Keratinocyte (primary cell): Measurements from ENCODE around the gene TPD52L1. TPM values are rescaled to one million over a fixed set of nuclear protein-coding genes. Genes with fewer than 3 reads are reported as not detected.
A peak's percentile ranks its signal among the peaks of the same experiment; 100 is the strongest.

Source experiments
- DNase-seq: peaks from one replicate; pipeline ENCODE4 v3.0.0-alpha.2; 2011; ENCODE audit warnings: low read depth, missing footprints, low spot score
- FAIRE-seq: peaks from 2 replicates; lab custom pipeline; 2011; peaks lifted over from hg19 to GRCh38; lab: Jason Lieb, UNC
- H2AFZ ChIP-seq: 2 replicates; pipeline ENCODE4 v1.6.0; 2012; ENCODE audit warnings: low read length, control low read depth, inconsistent platforms; ENCODE audit not compliant: control insufficient read depth
- H3K27ac ChIP-seq: 2 replicates; pipeline ENCODE4 v1.5.1; 2011; ENCODE audit warnings: low read length; ENCODE audit not compliant: control insufficient read depth, insufficient read depth
- H3K27me3 ChIP-seq: 3 replicates; pipeline ENCODE4 v1.6.0; 2011; ENCODE audit warnings: low read length; ENCODE audit not compliant: control insufficient read depth, insufficient read depth; ENCODE audit errors: extremely low read depth
- H3K36me3 ChIP-seq, 2 experiments: 2 replicates in 1 of 2; 3 replicates in 1 of 2; pipeline ENCODE4 v1.5.1; 2011; ENCODE audit warnings: low read length in 2 of 2, mild to moderate bottlenecking in 1 of 2; ENCODE audit not compliant: control insufficient read depth in 2 of 2, insufficient read depth in 2 of 2; ENCODE audit errors: extremely low read depth in 1 of 2
- H3K4me1 ChIP-seq: 3 replicates; pipeline ENCODE4 v1.5.1; 2011; ENCODE audit warnings: low read length; ENCODE audit not compliant: control insufficient read depth, insufficient read depth; ENCODE audit errors: extremely low read depth
- H3K4me2 ChIP-seq: 3 replicates; pipeline ENCODE4 v1.6.0; 2011; ENCODE audit warnings: low read depth, low read length; ENCODE audit not compliant: control insufficient read depth, insufficient read depth; ENCODE audit errors: extremely low read depth
- H3K4me3 ChIP-seq, 3 experiments: fragments of 200-600 bp in 1 of 3; sonication (generic) in 1 of 3; 2 replicates in 2 of 3; 3 replicates in 1 of 3; pipeline ENCODE4 v1.5.1; 2011 to 2016; ENCODE audit warnings: low read length in 3 of 3, mild to moderate bottlenecking in 3 of 3, control low read depth in 2 of 3, inconsistent platforms in 1 of 3, low read depth in 1 of 3, mixed read lengths in 1 of 3, mixed run types in 1 of 3, moderate library complexity in 1 of 3; ENCODE audit not compliant: control insufficient read depth in 2 of 3, insufficient read depth in 2 of 3; ENCODE audit errors: extremely low read depth in 1 of 3
- H3K79me2 ChIP-seq: 2 replicates; pipeline ENCODE4 v1.6.0; 2012; ENCODE audit warnings: low read length; ENCODE audit not compliant: control insufficient read depth, insufficient read depth
- H3K9ac ChIP-seq: 3 replicates; pipeline ENCODE4 v1.6.0; 2011; ENCODE audit warnings: low read length; ENCODE audit not compliant: control insufficient read depth, insufficient read depth; ENCODE audit errors: extremely low read depth
- H3K9me1 ChIP-seq: 3 replicates; pipeline ENCODE4 v1.6.0; 2011; ENCODE audit warnings: low read length; ENCODE audit not compliant: control insufficient read depth, insufficient read depth; ENCODE audit errors: extremely low read depth
- H3K9me3 ChIP-seq: 2 replicates; pipeline ENCODE4 v1.5.1; 2012; ENCODE audit warnings: low read depth, low read length; ENCODE audit not compliant: control insufficient read depth
- H4K20me1 ChIP-seq: 3 replicates; pipeline ENCODE4 v1.6.0; 2011; ENCODE audit warnings: low read length; ENCODE audit not compliant: control insufficient read depth, insufficient read depth; ENCODE audit errors: extremely low read depth
- EZH2 ChIP-seq: IDR thresholded peaks from one replicate; pipeline ENCODE4 v1.6.1; 2012; ENCODE audit warnings: inconsistent platforms, mild to moderate bottlenecking, low read length, moderate library complexity
- dilution Hi-C: fragments of 300-500 bp; cut with MboI; formaldehyde crosslinking; loops from one replicate; pipeline ENCODE4 v1.7.0; 2020; ENCODE audit warnings: low sequenced_read_pairs; ENCODE audit not compliant: extremely low pct_ligation_motif_present
- polyA plus RNA-seq, 5 experiments: library from polyadenylated mRNA; depleted of rRNA in 3 of 5; stranded (reverse) in 3 of 5; stranded (forward) in 1 of 5; unstranded in 1 of 5; fragments of >200 nt; gene quantifications; 1 replicate in 1 of 5; 2 replicates in 3 of 5; 3 replicates in 1 of 5; pipeline versions ENCODE4 v1.2.1 to v1.2.3, GENCODE V29; 2011 to 2012; ENCODE audit warnings: missing spikeins in 2 of 5, low read depth in 1 of 5, low replicate concordance in 1 of 5
- TF ChIP-seq, protein P1 (sequence below), 3 experiments: IDR thresholded peaks in 1 of 3; conservative IDR thresholded peaks in 1 of 3; optimal IDR thresholded peaks in 1 of 3; 2 replicates in 2 of 3; 3 replicates in 1 of 3; pipeline versions ENCODE3 to v1.5.1; 2011; ENCODE audit warnings: low read length in 3 of 3, mild to moderate bottlenecking in 3 of 3, moderate library complexity in 2 of 3, control low read depth in 1 of 3, inconsistent platforms in 1 of 3; ENCODE audit not compliant: insufficient read depth in 2 of 3; ENCODE audit errors: extremely low read depth in 1 of 3

TPD52L1 gene
- polyA plus RNA-seq, 1 donor (not counting 4 experiments of a cell fraction or from before 2014, with no cell fraction given) = 135 TPM

DNA sequence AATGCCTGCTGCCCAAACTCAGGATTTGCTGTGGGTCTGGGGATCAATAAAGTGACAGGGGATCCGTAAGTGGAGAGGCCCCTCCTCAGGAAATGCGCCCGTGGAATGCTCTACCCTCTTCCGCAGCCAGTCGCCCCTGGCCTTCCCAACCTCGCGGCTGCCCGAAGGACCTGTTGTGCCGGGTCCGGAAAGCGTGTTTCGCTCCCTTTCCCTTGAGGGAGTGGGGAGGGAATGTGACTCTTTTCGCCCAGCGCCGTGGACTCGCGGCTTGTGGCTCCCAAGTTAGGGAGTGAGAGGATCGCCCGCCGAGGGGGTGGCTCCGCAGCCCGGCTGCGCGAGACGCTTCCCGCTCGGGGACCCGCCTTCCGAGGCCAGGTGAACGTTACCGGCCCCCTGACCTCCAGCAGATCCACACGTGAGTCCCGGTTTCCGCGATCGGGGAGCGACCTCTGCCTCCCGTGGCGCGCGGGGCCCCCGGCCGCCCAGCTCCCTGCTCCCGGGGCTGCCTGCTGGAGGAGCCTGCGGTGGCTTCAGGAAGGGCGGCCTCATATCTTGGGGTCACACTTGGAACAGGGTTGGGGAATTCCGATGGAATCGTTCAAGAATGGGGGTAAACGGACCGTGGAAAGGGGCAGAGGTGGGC lies 666 bp downstream of the TPD52L1 start:
- H3K9me3 ChIP-seq = no peaks in the 10 kb centered on the region
- peak overlapping the region; percentile 92 for H3K4me2 ChIP-seq
- peak overlapping the region; percentile 97 for H2AFZ ChIP-seq
- no peaks in the 10 kb centered on the region for H4K20me1 ChIP-seq
- peak overlapping the region; percentile 88 for H3K9ac ChIP-seq
- FAIRE-seq = no peak
- TF ChIP-seq, protein P1, sequence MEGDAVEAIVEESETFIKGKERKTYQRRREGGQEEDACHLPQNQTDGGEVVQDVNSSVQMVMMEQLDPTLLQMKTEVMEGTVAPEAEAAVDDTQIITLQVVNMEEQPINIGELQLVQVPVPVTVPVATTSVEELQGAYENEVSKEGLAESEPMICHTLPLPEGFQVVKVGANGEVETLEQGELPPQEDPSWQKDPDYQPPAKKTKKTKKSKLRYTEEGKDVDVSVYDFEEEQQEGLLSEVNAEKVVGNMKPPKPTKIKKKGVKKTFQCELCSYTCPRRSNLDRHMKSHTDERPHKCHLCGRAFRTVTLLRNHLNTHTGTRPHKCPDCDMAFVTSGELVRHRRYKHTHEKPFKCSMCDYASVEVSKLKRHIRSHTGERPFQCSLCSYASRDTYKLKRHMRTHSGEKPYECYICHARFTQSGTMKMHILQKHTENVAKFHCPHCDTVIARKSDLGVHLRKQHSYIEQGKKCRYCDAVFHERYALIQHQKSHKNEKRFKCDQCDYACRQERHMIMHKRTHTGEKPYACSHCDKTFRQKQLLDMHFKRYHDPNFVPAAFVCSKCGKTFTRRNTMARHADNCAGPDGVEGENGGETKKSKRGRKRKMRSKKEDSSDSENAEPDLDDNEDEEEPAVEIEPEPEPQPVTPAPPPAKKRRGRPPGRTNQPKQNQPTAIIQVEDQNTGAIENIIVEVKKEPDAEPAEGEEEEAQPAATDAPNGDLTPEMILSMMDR (optimal IDR thresholded peaks at IDR 0.05 in 1 of 3, IDR thresholded peaks at IDR 0.05 in 1 of 3, conservative IDR thresholded peaks at IDR 0.05 in 1 of 3; ENCODE audit: extremely low read depth in 1 of 3, insufficient read depth in 2 of 3, low read length in 3 of 3) = no peak
- no peak for TF ChIP-seq EZH2
- no peaks in the 10 kb centered on the region for H3K9me1 ChIP-seq
- DNase-seq = no peak
- dilution Hi-C loops = no loop called here
- peak overlapping the region; percentile 61 for H3K27ac ChIP-seq
- no peaks in the 10 kb centered on the region for H3K36me3 ChIP-seq
- H3K79me2 ChIP-seq = no peaks in the 10 kb centered on the region
- H3K4me1 ChIP-seq = peaks cover 21% of the 10 kb centered on the region
- no peaks in the 10 kb centered on the region for H3K27me3 ChIP-seq
- H3K4me3 ChIP-seq = peak overlapping the region; percentile 67 to 94 (median 85)

DNA sequence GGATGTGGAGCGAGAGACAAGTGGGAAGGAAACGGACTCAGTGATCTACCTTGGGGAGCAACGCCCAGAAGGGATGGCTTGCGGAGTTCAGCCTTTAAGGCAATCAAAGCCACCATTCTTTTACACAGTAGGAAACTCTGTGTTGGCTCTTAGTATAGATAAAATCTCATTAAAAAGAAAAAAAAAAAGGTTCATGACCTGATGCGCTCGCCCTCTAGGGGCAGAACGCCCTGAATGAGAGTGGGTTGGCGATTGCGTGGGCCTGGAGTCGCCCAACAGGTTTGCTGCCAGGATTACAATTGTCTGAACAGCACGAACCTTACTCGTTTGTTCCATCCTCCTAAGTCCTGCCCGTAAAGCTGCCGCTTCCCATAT lies 1.2 kb downstream of the TPD52L1 start:
- H3K27me3 ChIP-seq = no peaks in the 10 kb centered on the region
- H4K20me1 ChIP-seq = no peaks in the 10 kb centered on the region
- DNase-seq (no peak), FAIRE-seq (peak; percentile 43)
- peaks cover 16% of the 10 kb centered on the region for H3K4me1 ChIP-seq
- H3K79me2 ChIP-seq = no peaks in the 10 kb centered on the region
- peak overlapping the region; percentile 61 for H3K27ac ChIP-seq
- dilution Hi-C loops = no loop called here
- H3K36me3 ChIP-seq = no peaks in the 10 kb centered on the region
- no peaks in the 10 kb centered on the region for H3K9me3 ChIP-seq
- H3K4me2 ChIP-seq = peak overlapping the region; percentile 92
- H3K9ac ChIP-seq = peak overlapping the region; percentile 88
- H3K9me1 ChIP-seq = no peaks in the 10 kb centered on the region
- no peak for TF ChIP-seq EZH2
- TF ChIP-seq, protein P1 (optimal IDR thresholded peaks at IDR 0.05 in 1 of 3, IDR thresholded peaks at IDR 0.05 in 1 of 3, conservative IDR thresholded peaks at IDR 0.05 in 1 of 3; ENCODE audit: extremely low read depth in 1 of 3, insufficient read depth in 2 of 3, low read length in 3 of 3) = peak; percentile 50 to 61 (median 56)
- H2AFZ ChIP-seq = peak overlapping the region; percentile 97
- peak overlapping the region; percentile 67 to 94 (median 85) for H3K4me3 ChIP-seq
